HG02852 (cell line): ENCODE data around the gene NEMP2.
"Not testable (repeated sequence)": the region's sequence is repeated elsewhere in the genome, so short reads cannot be mapped to it uniquely, and the experiment has no call there.

Experiments used
- ATAC-seq: cut with Tn5 transposase; IDR thresholded peaks from one replicate; pipeline ENCODE4 v1.9.1; 2021; ENCODE audit warnings: mild to moderate bottlenecking, moderate library complexity; ENCODE audit not compliant: unreplicated experiment

NEMP2 gene

GRCh38 chr2:190497428-190497827, 37.1 kb downstream of the NEMP2 start:
- no peak for ATAC-seq

- not testable (repeated sequence) for ATAC-seq
Observed at GRCh38 chr2:190494600-190495227, 39.8 kb downstream of the NEMP2 start.

GRCh38 chr2:190493095-190493494, 41.4 kb downstream of the NEMP2 start:
- no peak for ATAC-seq

- no peak for ATAC-seq
Observed at GRCh38 chr2:190490502-190490901, 44.0 kb downstream of the NEMP2 start.

GRCh38 chr2:190489475-190489874, 45.0 kb downstream of the NEMP2 start:
- no peak for ATAC-seq

- no peak for ATAC-seq
Observed at GRCh38 chr2:190488516-190489233, 45.8 kb downstream of the NEMP2 start.

GRCh38 chr2:190486037-190486623, 48.4 kb downstream of the NEMP2 start:
- no peak for ATAC-seq

- ATAC-seq: no peak
Observed at GRCh38 chr2:190482451-190482850, 52.1 kb downstream of the NEMP2 start.

- ATAC-seq: no peak
Observed at GRCh38 chr2:190481339-190481738, 53.2 kb downstream of the NEMP2 start.

- no peak for ATAC-seq
Observed at GRCh38 chr2:190478572-190479195, 55.8 kb downstream of the NEMP2 start.

GRCh38 chr2:190477661-190478454, 56.7 kb downstream of the NEMP2 start:
- ATAC-seq: no peak

GRCh38 chr2:190470256-190470826, 64.2 kb downstream of the NEMP2 start:
- no peak for ATAC-seq

GRCh38 chr2:190469771-190470170, 64.8 kb downstream of the NEMP2 start:
- ATAC-seq: no peak

GRCh38 chr2:190468814-190469569, 65.5 kb downstream of the NEMP2 start:
- ATAC-seq: peak; percentile 75

GRCh38 chr2:190468354-190468753, 66.2 kb downstream of the NEMP2 start:
- not testable (repeated sequence) for ATAC-seq

- ATAC-seq: peak; percentile 40
Observed at GRCh38 chr2:190467575-190468083, 66.9 kb downstream of the NEMP2 start.

- ATAC-seq: no peak
Observed at GRCh38 chr2:190466819-190467446, 67.6 kb downstream of the NEMP2 start.

GRCh38 chr2:190465060-190465459, 69.5 kb downstream of the NEMP2 start:
- peak; percentile 48 for ATAC-seq

GRCh38 chr2:190462611-190463010, 71.9 kb downstream of the NEMP2 start:
- ATAC-seq: no peak
